ENCODE data around the gene DTX3.
"Not testable (repeated sequence)": the region's sequence is repeated elsewhere in the genome, so short reads cannot be mapped to it uniquely, and the experiment has no call there.

Gene DTX3, protein sequence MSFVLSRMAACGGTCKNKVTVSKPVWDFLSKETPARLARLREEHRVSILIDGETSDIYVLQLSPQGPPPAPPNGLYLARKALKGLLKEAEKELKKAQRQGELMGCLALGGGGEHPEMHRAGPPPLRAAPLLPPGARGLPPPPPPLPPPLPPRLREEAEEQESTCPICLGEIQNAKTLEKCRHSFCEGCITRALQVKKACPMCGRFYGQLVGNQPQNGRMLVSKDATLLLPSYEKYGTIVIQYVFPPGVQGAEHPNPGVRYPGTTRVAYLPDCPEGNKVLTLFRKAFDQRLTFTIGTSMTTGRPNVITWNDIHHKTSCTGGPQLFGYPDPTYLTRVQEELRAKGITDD

DNA sequence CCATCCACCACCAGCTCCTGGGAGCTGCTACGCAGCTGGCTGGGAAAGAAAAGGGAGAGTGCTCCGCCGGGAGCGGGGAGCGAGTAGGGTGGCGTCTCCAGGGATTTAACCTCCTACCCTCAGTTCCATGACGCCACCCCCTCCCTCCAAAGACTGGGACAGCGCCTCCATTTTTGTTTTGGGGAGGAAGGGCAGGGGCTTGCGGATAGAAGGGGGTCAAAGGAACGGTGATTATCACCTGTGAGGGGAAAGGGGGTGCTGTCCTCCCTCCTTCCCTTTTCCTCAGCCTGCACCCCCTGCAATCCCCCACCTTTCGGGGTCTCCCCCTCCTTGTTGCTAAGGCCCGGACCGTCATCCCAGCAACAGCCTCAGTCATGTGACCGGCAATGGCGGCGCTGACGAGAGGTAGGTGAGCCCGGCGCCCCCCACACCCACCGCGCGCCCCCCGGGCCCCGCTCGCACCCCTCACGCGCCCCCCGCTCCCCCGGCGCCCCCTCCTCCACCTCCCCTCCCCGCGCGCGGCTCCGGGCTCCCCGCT is at the start of gene DTX3:
Gene DTX3 (plus strand): TSS at position 371 of the 538 bp plus-strand sequence. CDS start 1,694 bp downstream, outside the sequence.
- peak; percentile 49 for DNase-seq

- no peak for DNase-seq
These were observed 49.7 kb upstream of the DTX3 start for GRCh38 chr12:57554897-57555296.

- DNase-seq: no peak
These were observed 45.8 kb upstream of the DTX3 start for GRCh38 chr12:57558864-57559263.

DNA sequence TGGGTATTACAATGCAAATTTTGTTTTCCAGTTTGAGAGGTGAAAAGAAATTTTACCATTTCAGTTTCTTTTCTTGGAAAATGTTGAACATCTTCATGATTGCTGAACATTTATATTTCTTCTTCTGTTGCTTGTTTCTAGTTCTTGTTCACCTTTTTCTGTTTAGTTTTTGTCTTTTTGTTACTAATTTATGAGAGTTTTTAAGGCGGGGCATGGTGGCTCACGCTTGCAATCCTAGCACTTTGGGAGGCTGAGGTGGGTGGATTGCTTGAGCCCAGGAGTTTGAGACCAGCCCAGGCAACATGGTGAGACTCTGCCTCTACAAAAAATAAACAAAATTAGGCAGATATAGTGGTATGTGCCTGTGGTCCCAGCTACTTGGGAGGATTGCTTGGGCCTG is 44.1 kb upstream of the DTX3 start:
- no peak for DNase-seq

DNA sequence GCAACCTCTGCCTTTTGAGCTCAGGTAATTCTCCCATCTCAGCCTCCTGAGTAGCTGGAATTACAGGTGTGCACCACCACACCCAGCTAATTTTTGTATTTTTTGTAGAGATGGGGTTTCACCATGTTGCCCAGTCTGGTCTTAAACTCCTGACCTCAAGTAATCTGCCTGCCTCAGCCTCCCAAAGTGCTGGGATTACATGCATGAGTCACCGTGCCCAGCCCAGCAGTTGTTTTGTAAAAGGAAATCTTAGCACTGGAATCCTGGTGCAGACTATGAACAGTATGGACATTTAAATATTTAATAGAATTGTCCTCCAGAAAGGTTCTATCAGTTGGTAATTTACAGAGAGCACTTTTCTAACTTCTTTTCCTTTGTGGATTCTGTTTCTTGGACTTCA is 43.5 kb upstream of the DTX3 start:
- not testable (repeated sequence) for DNase-seq

- no peak for DNase-seq
These were observed 41.3 kb upstream of the DTX3 start for GRCh38 chr12:57563358-57563757.

DNA sequence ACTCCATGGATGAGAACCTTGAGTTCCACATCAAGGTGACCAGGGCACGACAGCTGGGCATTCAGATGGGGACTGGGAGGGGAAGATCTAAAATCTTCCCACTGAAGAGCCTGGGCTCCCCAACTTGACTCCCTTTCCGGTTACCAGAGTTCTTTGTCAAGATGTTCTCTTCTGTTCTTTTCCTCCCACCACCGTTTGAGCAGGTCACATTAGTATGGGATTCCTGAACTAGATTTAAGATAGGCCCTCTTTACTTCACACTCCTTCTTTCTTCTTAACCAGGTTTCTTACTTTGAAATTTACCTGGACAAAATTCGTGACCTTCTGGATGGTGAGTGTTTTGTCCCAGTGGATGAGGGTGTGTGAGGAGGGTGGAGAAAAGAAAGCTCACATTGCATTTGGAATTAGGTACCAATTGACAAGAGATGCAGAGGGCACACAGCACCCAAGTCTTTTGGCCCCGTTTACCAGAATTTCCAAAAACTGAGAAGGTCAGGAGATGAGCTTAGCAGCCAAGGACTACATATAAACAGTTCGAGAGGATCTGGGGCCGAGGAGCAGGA is 40.4 kb upstream of the DTX3 start:
- no peak for DNase-seq

- no peak for DNase-seq
These were observed 35.8 kb upstream of the DTX3 start for GRCh38 chr12:57568838-57569237.

- DNase-seq: no peak
These were observed 34.8 kb upstream of the DTX3 start for GRCh38 chr12:57569858-57570257.

DNA sequence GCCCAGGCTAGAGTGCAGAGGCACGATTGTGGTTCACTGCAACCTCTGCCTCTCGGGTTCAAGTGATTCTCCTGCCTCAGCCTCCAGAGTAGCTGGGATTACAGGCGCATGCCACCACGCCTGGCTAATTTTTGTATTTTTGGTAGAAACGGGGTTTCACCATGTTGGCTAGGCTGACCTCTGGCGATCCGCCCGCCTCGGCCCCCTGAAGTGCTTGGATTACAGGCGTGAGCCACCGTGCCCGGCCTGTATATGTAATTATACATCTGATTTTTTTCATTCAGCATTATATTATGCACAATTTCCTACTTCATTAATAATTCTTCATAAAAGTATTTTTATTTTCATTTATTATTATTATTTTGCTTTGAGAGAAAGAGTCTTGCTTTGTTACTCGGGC is 34.2 kb upstream of the DTX3 start:
- not testable (repeated sequence) for DNase-seq

DNA sequence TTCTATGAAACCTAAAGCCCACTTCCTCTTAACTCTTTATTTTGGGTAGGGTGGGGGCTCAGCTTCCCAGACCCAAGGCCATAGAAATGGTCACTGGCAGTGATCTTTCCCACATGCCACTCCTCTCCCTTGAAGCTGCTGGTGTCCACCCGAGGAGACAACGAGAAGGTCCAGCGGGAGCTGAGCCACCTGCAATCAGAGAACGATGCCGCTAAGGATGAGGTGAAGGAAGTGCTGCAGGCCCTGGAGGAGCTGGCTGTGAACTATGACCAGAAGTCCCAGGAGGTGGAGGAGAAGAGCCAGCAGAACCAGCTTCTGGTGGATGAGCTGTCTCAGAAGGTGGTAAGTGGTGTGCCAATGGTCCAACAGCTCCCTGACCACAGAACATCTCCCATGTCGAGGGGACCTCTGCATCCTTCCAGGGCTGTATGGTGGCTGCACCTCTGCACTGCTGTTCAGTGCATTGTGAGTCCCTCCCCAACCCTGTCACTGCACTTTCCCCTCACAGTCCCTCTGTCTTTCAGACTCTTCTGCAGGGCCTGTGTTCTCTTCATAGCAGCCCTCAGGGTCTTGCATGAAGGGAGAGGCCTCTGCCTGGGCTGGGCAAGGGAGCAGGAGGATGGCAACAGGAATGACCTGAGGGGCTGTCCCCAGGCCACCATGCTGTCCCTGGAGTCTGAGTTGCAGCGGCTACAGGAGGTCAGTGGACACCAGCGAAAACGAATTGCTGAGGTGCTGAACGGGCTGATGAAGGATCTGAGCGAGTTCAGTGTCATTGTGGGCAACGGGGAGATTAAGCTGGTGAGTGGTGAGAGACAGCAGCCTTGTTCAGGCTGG is 32.5 kb upstream of the DTX3 start:
- no peak for DNase-seq

DNA sequence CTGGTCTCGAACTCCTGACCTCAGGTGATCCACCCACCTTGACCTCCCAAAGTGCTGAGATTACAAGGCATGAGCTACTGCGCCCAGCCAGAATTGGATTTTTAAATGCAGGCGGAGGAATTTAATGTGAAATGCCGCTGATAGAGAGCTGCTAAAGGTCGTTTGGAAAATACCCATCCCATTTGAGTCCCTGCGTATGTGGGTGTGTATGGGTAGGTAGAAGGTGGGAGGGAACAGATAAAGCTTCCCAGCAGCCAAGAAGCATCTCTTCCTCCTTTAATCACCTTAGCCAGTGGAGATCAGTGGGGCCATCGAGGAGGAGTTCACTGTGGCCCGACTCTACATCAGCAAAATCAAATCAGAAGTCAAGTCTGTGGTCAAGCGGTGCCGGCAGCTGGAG is 29.8 kb upstream of the DTX3 start:
- DNase-seq: no peak

- no peak for DNase-seq
These were observed 28.6 kb upstream of the DTX3 start for GRCh38 chr12:57575771-57576612.

DNA sequence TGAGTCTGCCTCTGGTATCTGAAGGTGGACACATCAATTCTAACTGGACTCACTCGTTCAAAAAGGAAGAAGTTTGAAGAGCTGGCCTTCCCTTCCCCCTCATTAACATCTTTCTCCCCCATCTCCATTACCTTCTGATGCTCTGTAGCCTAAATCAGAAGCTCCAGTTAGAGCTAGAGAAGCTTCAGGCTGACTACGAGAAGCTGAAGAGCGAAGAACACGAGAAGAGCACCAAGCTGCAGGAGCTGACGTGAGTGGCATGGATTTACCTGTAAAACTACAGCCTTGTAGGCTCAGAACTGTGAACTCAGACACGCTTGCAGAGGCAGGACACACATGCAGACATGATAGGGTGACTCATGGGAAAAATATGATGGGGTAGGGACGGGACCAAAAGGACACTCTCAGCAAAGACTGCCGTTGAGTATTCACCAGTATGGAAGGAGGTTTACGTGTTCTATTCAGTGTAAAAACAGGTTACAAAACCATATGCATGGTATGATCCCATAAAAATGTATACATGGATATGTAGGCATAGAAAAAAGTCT is 27.9 kb upstream of the DTX3 start:
- DNase-seq: no peak

- DNase-seq: no peak
These were observed 26.5 kb upstream of the DTX3 start for GRCh38 chr12:57577981-57578758.

DNA sequence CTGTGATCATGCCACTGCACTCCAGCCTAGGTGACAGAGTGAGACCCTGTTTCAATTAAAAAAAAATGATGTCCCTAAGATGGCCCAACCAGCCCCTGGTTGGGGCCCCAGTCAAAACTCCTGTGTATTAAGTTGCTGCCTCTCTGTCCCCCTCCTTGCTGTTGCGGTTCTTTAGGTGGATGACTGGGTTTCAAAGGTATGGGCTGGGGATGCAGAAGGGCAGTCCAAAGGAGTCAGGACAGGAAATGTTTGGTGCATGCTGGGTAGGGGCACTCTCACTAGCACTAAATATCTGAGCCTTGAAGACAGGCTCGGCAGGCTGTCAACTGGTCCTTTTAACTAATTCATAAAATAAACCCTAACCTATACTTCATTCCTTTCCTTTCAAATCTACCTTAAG is 25.6 kb upstream of the DTX3 start:
- no peak for DNase-seq

- DNase-seq: no peak
These were observed 24.8 kb upstream of the DTX3 start for GRCh38 chr12:57579677-57580465.

DNA sequence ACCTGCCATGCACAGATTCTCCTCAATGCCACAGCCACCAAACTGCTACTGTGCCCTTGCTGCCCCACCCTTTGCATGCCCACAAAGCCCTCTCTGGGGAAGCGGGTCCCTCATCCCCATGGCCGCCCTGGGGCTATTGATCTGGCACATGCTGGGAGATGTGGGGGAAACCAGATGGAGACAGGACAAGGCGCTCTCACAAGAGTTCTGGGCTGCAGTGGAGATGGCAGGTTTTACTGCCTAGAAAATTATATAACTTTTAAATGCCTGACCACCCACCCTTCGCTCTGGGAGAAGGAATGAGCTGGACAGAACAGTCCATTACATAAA is 24.2 kb upstream of the DTX3 start:
- no peak for DNase-seq

DNA sequence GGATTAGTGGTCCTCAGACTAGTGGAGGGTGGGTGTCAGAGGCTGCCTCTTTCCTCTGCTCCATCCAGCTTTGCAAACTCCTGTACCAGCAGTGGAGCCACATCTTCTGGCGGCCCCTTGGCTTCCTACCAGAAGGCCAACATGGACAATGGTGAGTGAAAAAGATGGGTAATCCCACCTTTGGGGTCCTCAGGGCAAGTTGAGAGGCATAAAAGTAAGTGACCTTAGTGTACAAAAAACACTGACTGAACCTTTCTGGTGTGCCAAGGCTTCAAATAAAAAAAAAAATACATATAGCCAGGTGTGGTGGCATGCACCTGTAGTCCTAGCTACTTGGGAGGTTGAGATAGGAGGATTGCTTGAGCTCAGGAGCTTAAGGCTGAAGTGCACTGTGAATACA is 22.8 kb upstream of the DTX3 start:
- DNase-seq: no peak

DNA sequence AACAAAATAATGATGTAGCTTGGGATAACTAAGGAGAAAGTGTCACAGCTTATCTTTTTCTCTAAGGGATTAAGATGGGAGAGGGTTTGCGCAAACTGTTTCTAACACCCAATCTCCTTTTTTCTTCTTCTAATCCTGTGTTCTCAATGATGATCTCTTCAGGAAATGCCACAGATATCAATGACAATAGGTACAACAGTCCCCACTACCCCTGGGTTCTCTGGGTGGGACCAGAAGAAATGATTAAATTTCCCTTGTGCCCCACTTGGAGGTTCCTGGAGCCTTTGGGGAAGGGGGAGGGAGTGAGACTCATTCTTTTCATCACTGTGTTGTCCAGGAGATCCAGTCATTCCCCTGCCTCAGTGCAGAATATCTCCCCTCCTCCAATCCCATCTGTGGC is 22.2 kb upstream of the DTX3 start:
- DNase-seq: no peak

Measured in CD4-positive, alpha-beta T cell treated with Interleukin-17A for 1 hour (primary cell).